ENCODE results near the gene RASL12. TPM values are rescaled to one million over a fixed set of nuclear protein-coding genes. Genes with fewer than 3 reads are reported as not detected.
"Not testable (repeated sequence)": the region's sequence is repeated elsewhere in the genome, so short reads cannot be mapped to it uniquely, and the experiment has no call there.

The RASL12 gene
- total RNA-seq, 1 donor from 2014 or later: 0.69 TPM

DNA sequence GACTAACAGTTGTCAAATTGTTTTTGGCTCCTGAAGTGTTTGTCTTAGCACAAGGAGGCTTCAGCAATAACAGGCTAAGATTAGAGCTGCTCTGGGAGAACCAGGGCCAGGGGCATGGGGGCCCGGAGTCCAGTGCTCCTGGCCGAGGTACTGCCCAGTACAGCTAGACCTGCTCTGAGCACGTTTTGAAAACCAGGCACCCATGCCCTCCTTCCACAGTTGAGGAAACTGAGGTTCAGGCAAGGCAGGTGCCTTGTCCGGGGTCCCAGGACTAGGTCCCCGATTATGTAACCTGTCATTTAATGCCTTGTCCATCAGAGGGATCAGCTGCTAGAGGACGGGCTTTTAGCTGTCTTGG lies 27.9 kb upstream of the RASL12 start:
- H3K4me3 Mint-ChIP-seq (ENCODE audit: unreplicated experiment): no peak overlapping the region
- peaks cover 16% of the 10 kb centered on the region for H3K36me3 Mint-ChIP-seq (ENCODE audit: low read depth, unreplicated experiment)
- no peak overlapping the region for H3K27ac Mint-ChIP-seq (ENCODE audit: unreplicated experiment)
- H3K4me1 Mint-ChIP-seq (ENCODE audit: unreplicated experiment): peaks cover 3% of the 10 kb centered on the region
- no peaks in the 10 kb centered on the region for H3K27me3 Mint-ChIP-seq (ENCODE audit: unreplicated experiment)
- H3K9me3 Mint-ChIP-seq (ENCODE audit: unreplicated experiment): no peaks in the 10 kb centered on the region
- TF ChIP-seq CTCF (IDR thresholded peaks at IDR 0.05; ENCODE audit: unreplicated experiment): no peak
- no peak for DNase-seq (ENCODE audit: low spot score)

GRCh38 chr15:65095011-65095746 lies 27.4 kb upstream of the RASL12 start:
- H3K4me1 Mint-ChIP-seq (ENCODE audit: unreplicated experiment): no peaks in the 10 kb centered on the region
- H3K27ac Mint-ChIP-seq (ENCODE audit: unreplicated experiment): no peak overlapping the region
- no peaks in the 10 kb centered on the region for H3K9me3 Mint-ChIP-seq (ENCODE audit: unreplicated experiment)
- no peak for DNase-seq (ENCODE audit: low spot score)
- H3K36me3 Mint-ChIP-seq (ENCODE audit: low read depth, unreplicated experiment): peaks cover 16% of the 10 kb centered on the region
- no peaks in the 10 kb centered on the region for H3K27me3 Mint-ChIP-seq (ENCODE audit: unreplicated experiment)
- no peak overlapping the region for H3K4me3 Mint-ChIP-seq (ENCODE audit: unreplicated experiment)
- no peak for TF ChIP-seq CTCF (IDR thresholded peaks at IDR 0.05; ENCODE audit: unreplicated experiment)

DNA sequence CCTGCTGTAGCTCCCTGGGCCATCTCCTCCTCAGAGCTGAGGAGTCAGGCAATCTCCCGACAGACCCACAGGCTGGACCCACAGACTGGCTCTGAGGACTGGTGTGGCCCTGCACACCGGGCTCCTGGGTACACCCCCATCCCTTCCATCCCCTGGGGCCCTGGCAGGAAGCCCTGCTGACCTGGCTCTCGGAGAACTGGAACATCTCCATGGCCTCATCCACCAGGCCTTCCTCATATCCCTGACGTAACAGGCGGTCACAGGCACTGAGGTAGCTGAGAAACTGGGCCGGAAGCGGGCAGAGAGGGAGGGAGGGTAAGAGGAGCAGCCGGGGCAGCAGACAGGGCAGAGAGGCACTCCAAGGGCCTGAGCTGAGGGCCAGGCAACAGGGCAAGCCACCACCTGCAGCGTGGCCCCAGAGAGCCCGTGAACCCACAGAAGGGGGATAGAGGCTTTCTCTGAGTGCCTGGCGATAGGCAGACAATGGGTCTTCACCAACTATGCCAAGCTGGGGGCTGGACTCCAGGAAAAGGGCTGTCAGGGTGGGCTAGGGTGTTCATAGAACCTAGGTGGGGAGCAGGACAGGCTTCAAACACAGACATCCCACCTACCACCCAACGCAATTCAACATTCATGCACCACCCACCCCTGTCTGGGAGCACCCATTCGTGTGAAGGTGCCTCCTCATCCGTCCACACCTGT lies 26.7 kb upstream of the RASL12 start:
- no peaks in the 10 kb centered on the region for H3K27me3 Mint-ChIP-seq (ENCODE audit: unreplicated experiment)
- no peaks in the 10 kb centered on the region for H3K9me3 Mint-ChIP-seq (ENCODE audit: unreplicated experiment)
- DNase-seq (ENCODE audit: low spot score): no peak
- no peak overlapping the region for H3K27ac Mint-ChIP-seq (ENCODE audit: unreplicated experiment)
- no peak overlapping the region for H3K4me3 Mint-ChIP-seq (ENCODE audit: unreplicated experiment)
- H3K4me1 Mint-ChIP-seq (ENCODE audit: unreplicated experiment): no peaks in the 10 kb centered on the region
- peaks cover 16% of the 10 kb centered on the region for H3K36me3 Mint-ChIP-seq (ENCODE audit: low read depth, unreplicated experiment)
- no peak for TF ChIP-seq CTCF (IDR thresholded peaks at IDR 0.05; ENCODE audit: unreplicated experiment)

GRCh38 chr15:65093793-65094170 lies 26.0 kb upstream of the RASL12 start:
- DNase-seq (ENCODE audit: low spot score); H3K27ac Mint-ChIP-seq (ENCODE audit: unreplicated experiment); H3K4me3 Mint-ChIP-seq (ENCODE audit: unreplicated experiment); H3K9me3 Mint-ChIP-seq (ENCODE audit: unreplicated experiment); H3K4me1 Mint-ChIP-seq (ENCODE audit: unreplicated experiment); H3K27me3 Mint-ChIP-seq (ENCODE audit: unreplicated experiment): not testable (repeated sequence)
- H3K36me3 Mint-ChIP-seq (ENCODE audit: low read depth, unreplicated experiment): peaks cover 14% of the 10 kb centered on the region

DNA sequence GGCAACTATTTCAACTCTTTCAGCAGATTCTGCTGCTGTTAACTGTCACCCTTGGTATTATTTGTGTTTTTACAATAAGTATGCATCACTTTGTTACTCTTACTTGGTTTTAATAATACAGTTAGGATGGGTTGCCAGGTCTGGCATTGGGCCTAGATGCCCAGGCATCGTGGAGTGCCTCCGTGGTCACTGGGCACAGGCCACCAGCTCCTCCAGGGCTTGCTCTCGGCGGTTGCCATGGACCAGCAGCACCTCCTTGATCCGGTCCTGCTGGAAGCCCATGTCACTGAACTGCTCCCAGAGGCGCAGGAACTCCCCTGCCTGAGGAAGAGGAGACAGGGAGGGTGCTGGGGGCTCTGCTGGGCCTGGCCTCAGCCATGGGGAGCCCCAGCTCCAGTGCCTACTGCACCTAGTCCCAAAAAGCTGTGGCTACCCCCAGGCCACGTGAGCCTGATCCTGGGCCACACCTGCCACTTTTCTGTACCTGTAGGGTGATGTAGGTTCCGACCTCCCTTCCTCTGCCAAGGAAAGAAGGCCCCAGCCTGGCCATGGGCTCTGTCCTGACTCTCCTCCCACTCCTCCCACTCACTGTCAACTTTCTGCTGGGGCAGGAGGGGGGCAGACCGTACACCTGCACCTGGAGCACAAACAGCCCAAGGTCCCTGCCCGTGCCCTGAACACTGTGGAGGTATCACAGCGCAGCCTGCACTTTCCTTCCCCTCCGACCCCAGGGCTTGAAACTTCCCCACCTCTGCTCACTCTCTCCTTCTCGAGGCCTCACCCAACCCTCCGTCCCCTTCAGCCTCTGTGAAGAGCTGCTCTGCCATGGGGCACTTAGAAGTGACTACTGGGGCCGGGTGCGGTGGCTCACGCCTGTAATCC lies 25.4 kb upstream of the RASL12 start:
- DNase-seq (ENCODE audit: low spot score): no peak
- no peaks in the 10 kb centered on the region for H3K4me1 Mint-ChIP-seq (ENCODE audit: unreplicated experiment)
- no peak overlapping the region for H3K4me3 Mint-ChIP-seq (ENCODE audit: unreplicated experiment)
- H3K27ac Mint-ChIP-seq (ENCODE audit: unreplicated experiment): no peak overlapping the region
- peaks cover 7% of the 10 kb centered on the region for H3K36me3 Mint-ChIP-seq (ENCODE audit: low read depth, unreplicated experiment)
- no peaks in the 10 kb centered on the region for H3K27me3 Mint-ChIP-seq (ENCODE audit: unreplicated experiment)
- H3K9me3 Mint-ChIP-seq (ENCODE audit: unreplicated experiment): no peaks in the 10 kb centered on the region
- TF ChIP-seq CTCF (IDR thresholded peaks at IDR 0.05; ENCODE audit: unreplicated experiment): no peak

Measured in endothelial cell (in vitro differentiated cells).